COLO668 (cell line): Measurements from ENCODE around the gene PPP1R3F.

Source experiments
- DNase-seq: peaks from one replicate; lab custom pipeline; 2025; ENCODE audit not compliant: unreplicated experiment; lab: John Stamatoyannopoulos, UW

PPP1R3F gene, protein sequence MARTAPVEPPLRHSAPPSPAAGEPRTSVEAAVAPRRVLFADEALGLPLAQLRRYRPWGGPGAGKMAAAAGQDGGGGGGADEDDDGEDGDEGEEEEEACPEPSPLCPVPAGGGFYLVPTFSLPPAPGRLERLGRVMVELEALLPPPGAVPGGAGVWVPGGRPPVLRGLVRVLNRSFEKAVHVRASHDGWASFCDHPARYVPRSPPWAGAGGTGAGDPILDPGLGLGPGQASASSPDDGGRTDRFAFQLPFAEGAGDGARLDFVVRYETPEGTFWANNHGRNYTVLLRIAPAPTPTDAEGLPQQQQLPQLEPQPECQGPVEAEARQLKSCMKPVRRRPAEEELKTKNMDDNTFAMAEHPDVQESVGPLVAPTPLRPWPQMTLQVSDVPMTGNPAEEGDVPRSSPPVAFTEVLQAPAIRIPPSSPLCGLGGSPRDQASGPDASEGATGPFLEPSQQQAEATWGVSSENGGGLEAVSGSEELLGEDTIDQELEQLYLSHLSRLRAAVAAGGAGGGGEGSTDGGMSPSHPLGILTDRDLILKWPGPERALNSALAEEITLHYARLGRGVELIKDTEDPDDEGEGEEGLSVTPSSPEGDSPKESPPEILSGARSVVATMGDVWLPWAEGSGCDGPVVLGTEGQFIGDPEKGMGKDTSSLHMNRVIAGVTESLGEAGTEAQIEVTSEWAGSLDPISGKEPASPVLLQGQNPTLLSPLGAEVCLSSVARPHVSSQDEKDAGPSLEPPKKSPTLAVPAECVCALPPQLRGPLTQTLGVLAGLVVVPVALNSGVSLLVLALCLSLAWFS

DNA sequence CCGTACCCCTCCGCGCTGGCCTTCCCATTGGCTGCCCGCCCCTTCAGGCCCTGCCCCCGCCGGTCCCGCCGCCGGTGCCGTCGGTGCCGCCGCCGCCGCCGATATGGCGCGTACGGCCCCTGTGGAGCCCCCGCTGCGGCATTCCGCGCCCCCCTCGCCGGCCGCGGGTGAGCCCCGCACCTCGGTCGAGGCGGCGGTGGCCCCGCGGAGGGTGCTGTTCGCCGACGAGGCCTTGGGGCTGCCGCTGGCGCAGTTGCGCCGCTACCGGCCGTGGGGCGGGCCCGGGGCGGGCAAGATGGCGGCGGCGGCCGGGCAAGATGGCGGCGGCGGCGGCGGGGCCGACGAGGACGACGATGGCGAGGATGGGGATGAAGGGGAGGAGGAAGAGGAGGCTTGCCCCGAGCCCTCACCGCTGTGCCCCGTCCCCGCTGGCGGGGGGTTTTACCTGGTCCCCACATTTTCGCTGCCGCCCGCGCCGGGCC, at the start of gene PPP1R3F:
Gene PPP1R3F (plus strand): TSS at position 27 of the 482 bp plus-strand sequence. CDS start 77 bp downstream, at position 104.
- DNase-seq, result peak; percentile 66

DNA sequence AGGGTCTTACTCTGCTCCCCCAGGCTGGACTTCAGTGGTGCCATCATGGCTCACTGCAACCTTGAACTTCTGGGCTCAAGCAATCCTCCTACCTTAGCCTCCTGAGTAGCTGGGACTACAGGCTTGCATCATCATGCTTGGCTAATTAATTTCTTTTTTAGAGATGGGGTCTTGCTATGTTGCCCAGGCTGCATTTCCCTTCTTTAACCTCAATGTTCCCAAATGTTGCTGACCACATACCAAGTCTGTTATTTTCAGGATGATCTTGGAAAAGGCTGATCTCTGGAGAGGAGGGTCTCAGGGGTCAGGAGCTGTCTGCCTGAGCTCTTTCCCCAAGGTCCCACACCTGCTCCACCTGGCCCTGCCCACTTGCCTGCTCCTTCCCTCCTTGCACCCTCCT, 49.5 kb upstream of the PPP1R3F start:
- no peak for DNase-seq

DNA sequence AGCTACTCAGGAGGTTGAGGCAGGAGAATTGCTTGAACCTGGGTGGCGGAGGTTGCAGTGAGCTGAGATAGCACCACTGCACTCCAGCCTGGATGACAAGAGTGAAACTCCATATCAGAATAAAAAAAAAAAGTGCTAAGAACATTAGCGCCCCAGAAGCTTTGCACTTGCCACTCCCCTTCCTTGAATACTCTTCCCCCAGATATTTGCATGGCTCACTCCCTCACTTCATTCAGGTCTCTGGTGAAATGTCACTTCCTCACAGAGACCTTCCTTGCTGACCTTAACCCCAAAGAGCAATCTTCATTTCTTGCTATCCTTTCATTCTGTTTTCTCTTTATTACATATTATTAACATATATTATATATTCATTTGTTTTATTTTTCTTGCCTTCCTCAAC, 47.7 kb upstream of the PPP1R3F start:
- DNase-seq, result no peak

DNA sequence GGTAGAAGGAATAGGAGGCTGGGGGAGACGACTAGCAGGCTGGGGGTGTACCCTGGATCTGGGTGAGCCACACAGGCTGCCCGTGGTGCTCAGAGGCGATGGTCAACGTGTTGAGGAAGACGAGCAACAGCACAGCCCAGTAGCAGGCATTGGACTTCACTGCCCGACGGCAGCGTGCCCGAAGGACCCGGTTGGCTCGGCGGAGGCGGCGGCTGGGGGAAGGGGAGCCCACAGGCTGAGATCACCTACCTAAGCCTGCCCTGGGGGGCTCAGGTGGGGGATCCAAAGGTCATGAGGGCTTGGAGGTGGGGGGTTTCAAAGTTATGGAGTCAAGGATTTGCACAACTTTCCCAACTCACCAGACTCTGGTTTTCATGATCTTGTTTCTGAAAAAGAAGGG, 43.7 kb upstream of the PPP1R3F start:
- DNase-seq, result no peak

DNA sequence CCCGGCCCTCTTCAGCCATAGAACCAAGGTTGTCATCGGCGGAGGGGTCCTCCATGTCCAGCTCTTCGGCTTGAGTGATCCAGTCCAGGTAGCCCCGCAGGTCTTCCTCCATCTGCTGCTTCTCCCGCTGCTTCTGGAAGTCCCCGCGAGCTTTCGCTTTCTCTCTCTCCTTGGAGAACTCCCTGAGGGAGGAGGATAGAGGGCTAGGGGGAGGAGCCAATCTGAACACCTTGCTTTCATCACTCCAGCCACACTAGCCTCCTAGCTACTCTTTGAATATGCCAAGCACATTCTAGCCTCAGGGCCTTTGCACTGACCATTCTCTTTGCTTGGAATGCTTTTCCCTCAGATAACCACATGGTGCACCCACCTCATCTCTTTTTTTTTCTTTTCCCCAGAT, 42.6 kb upstream of the PPP1R3F start:
- DNase-seq, result no peak

DNA sequence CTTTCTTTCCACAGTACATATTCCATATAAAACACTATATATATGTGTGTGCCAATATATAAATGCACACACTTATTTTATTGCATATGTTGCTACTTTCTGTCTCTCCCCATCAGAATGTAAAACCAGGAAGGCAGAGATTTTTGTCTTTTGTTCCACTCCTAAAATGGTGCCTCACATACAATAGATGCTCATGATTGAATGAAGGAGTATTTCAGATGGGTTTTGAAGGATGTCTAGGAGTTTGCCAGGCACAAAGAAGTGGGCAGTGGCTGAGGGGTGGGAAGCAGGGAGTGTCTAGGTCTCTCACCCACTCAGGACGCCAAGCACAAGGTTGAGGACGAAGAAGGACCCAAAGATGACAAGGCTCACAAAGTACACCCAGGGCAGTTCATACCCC, 41.9 kb upstream of the PPP1R3F start:
- no peak for DNase-seq

DNA sequence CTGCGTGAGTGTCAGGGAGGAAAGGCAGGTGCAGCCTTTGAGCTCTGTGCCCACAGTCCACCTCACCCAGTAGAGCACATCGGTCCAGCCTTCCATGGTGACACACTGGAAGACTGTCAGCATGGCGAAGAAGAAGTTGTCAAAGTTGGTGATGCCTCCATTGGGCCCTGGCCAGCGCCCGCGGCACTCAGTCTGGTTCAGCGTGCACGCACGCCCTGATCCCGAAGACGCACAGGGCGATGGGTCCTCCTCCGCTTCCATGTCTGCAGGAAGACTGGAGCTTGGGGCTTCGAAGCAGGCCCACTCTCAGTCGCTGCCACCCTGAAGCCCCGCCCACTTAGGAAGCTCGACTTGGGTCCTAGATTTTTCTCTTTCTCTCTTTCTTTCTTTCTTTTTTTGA, 41.4 kb upstream of the PPP1R3F start:
- no peak for DNase-seq

DNA sequence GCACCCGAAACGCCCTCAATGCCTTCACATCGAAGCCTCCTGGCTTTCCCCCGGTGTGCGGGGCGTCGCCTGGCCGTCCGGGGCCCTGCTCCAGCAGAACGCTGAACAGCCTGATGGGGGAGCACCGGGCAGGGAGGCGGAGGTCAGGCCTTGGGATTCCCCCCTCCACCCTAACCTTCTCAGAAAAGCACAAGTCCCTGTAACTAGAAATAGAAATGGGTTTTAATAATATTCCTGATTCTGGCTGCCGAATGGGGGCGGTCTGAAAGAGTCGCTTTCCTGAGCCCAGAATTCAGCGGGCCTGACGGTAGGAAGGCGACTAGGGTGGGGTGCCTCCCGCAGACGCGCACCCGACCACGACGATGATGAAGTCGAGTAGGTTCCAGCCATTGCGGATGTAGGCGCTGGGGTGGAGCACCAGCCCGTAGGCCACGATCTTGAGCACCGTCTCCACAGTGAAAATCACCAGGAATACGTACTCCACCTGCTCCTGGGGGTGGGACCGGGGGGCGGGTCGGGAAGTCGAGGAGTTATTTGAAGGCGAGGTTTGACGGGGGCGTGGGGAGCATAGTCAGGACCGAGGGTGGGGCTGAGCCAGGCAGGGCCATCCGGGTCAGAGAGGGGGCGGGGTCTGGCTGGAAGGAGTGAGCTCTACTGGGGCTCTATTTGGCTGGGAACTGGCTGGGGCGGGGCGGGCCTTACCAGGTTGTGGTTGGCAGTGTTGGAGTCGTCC, 38.9 kb upstream of the PPP1R3F start:
- DNase-seq, result peak; percentile 67

DNA sequence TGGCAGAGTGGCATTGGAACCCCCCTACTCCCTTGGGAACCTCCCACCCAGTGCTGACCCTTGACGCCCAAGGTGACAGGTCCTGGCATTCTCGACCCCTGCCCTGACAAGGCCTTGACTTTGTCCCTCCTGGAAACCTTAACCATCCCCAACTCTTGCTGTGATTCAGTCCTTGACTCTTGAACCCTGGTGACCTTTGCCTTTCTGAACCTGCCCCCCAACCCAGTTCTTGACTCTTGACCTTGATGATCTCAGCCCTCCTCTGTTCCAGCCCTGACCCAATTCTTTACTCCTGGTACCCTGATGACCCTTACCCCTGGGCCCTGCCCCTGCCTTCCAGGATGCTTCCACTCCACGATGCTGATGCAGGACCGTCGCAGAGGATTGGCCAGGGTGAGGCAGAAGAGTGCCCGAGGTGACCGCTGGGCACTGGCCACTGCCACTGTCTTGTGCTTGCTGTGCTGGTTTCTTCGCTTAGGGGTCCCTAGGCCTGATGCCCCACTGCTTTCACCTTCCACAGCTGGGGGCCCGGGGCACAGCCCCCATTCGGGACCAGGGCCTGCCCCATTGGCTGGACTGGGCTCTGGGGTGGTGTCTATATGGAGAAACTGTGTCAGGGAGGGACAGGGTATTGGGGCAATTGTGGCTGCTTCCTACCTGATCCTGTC, 38.1 kb upstream of the PPP1R3F start:
- no peak for DNase-seq

DNA sequence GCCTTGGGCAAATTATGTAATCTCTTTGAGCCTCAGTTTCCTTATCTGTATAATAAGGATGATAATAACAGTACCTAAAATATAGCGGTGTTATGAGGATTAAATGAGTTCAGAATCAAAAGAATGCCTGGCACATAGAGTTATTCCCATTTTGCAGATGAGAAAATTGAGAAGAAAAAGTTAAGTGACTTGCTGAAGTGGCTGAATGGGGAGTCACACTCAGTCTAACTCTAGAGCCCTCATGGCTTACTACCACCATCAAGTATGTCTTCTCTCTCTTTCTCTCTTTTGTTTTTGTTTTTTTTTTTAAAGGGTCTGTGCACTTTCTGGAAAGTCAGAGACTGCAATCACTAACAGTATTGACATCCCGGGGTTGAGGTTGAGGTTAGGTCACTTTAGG, 37.1 kb upstream of the PPP1R3F start:
- no peak for DNase-seq

DNA sequence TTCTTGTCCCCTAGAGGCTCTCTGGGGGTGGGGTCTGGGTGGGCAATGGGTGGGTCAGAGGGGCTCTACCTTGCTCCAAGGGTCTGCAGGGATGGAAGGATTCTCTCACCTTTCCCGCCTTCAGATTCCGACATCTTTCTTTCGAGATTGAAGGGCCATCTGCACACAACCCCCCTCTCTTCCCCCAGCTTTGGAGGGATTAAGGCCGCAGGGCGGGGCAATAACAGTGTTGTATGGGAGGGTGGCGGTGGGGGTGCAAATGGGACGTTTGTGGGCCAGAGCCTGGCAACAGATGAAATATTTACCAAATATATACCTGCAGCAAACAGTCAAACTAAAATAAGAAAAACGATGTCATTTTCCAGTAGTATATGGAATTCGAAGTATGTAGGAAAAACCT, 36.4 kb upstream of the PPP1R3F start, which contains the start of gene CACNA1F:
Gene CACNA1F (minus strand): TSS at position 165 of the 400 bp plus-strand sequence. CDS start 31 bp downstream, at position 134.
- DNase-seq, result no peak

DNA sequence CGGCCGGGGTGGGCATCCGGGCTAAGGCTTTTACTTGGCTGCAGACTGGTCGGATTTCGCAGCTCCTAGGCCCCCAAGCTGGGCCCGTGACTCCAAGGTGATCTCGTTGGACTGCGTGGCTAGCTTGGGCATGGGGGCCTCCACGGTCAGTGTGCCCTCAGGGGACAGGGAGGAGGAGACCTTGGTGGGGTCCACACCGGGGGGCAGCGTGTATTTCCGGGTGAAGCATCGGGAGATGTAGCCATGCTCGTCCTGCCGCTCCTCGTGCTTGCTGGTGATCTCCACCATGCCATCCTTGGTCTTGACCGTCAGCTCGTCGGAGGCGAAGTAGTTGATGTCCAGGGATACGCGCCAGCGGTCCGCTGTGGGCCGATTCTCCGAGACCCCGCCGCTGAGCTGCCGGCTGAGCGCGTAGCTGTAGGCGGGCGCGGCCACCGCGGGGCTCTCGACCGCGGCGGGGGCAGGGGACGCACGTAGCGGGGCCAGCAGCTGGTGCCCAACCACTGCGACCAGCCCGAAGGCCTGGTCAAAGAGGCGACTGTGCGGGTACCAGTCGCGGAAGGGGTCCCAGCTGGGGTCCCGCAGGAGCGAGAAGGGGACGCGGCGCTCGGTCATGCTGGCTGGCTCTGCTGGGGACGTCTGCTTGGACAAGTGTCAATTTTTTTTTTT, 35.6 kb upstream of the PPP1R3F start:
- DNase-seq, result no peak

DNA sequence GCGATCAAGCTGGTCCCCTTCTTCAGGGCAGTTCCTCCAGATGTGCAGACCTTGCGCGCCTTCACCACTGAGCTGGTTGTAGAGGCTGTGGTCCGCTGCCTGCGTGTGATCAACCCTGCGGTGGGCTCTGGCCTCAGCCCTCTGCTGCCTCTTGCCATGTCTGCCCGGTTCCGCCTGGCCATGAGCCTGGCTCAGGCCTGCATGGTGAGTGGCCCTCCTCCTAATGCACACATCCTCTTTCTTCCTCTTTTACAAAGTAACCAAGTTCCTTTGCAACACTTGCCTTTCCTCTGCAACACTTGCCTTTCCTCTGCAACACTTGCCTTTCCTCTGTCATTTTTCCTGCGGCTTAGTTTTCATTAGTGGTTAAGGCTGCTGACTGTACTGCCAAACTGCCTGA, 32.5 kb upstream of the PPP1R3F start:
- no peak for DNase-seq

DNA sequence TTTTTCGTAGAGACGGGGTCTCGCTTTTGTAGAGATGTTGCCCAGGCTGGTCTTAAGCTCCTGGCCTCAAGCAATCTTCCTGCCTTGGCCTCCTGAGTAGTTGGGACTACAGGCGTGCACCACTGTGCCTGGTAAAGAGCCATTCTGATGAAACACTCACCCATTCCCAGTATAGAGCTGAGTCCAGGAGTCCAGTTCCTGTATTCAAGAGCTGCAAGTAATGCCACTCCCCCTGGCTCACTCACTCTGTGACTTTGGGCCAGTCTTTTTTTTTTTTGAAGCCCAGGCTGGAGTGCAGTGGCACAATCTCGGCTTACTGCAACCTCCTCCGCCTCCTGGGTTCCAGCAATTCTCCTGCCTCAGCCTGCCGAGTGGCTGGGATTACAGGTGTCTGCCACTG, 30.9 kb upstream of the PPP1R3F start:
- no peak for DNase-seq

DNA sequence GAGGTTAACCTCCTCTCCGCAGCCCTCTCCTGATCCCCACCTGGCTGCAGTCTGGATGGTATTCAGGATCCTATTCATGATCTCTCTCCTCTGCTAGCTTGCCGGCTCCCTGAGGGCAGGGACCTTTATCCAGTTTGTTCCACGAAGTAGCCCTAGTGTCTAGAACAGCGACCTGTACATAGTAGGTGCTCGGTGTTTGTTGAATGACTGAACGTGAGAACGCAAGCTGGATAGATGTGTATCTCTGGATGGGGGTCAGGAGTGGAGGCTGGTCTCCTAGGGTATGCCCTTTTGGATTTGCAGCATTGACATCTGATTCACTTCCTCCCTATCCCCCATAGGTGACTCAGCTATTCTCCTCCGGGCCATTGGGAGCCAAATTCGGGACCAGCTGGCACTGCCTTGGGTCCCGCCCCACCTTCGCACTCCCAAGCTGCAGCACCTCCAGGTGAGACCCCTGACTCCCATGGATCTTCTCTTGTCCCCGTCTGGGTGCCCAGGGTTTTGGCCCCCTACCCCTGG, 27.0 kb upstream of the PPP1R3F start:
- no peak for DNase-seq

DNA sequence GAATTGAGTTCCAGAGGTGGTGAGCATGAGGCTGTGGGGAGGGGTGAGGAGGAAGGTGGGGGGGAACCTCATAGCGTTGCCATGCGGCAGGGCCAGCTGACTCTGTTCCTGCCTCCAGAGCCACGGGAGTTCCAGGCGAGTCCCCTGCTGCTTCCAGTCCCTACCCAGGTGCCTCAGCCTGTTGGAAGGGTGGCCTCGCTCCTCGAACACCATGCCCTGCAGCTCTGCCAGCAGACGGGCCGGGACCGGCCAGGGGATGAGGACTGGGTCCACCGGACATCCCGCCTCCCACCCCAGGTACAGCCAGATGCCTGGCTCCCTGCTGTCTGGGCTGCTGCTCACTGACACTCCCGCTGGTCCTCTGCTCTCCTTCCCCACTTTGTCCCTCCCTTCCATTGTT, 26.4 kb upstream of the PPP1R3F start:
- no peak for DNase-seq

DNA sequence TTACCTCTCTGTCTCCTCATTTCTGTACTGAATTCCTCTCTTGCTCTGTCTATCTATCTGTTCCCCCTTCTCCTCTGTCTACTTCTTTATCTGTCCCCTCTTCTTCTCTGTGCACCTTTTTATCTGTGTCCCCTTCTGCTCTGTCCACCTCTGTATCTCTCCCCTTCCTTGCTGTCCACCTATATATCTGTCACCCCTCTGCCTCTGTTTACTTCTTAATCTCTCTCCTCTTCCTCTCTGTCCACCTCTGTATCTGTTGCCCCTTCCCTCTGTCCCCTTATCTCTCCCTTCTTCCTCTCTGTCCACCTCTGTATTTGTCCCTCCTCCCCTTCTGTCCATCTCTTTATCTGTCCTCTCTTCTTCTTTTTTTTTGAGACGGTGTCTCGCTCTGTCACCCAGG, 25.4 kb upstream of the PPP1R3F start:
- no peak for DNase-seq

DNA sequence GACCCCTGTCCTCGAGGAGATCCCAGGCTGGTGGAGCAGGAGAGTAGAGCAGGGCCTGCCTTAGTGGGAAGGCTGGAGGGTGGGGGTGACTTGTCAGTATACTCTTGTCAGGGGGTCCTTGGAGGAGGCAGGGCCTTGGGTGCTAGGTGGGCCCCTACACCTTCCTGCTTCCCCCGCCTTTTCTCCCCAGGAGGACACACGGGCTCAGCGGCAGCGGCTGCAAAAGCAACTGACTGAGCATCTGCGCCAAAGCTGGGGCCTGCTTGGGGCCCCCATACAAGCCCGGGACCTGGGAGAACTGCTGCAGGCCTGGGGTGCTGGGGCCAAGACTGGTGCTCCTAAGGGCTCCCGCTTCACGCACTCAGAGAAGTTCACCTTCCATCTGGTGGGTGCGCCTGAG, 23.1 kb upstream of the PPP1R3F start:
- no peak for DNase-seq

DNA sequence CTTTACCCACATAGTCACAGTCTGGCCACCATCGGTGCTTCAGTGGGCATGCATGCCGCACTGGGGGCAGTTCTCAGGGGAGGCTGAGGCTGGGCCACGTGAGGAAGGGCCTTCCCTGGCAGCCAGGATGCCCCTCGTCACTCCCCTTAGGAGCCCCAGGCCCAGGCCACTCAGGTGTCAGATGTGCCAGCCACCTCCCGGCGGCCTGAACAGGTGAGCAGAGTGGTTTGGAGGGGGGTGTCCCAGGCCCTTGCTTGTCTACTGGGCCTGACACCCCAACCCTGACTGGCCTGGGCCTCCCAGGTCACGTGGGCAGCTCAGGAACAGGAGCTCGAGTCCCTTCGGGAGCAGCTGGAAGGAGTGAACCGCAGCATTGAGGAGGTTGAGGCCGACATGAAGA, 22.2 kb upstream of the PPP1R3F start:
- DNase-seq, result no peak
